Measurements from ENCODE around the gene CAB39L.

DNA sequence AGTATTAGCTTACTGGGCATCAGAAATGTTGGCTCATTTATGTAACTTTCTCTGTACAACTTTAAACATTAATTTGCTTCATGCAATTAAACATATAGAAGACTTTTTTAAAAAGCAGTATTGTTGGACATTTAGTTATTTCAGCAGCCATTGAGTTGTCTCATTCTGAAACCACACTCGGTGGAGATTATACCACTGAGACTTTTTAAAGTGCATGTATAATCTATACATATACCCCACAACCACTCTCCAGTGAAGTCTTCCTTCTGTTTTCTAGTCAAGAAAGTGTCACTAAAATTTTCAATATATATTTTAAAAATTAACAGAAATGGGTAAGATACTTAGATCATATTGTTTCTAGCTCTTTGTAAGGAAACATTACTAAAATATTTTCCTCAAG, 15.7 kb upstream of the CAB39L start:
- TF ChIP-seq CTCF (IDR thresholded peaks at IDR 0.05) (no peak), POLR2A (IDR thresholded peaks at IDR 0.05; ENCODE audit: low read length) (no peak), HDAC2 (IDR thresholded peaks at IDR 0.05) (no peak), CEBPB (IDR thresholded peaks at IDR 0.05) (no peak), RAD21 (conservative IDR thresholded peaks at IDR 0.05 in 1 of 2, IDR thresholded peaks at IDR 0.05 in 1 of 2) (no peak), CBX8 (IDR thresholded peaks at IDR 0.05) (no peak), BHLHE40 (IDR thresholded peaks at IDR 0.05; ENCODE audit: low read depth, low read length) (no peak), RCOR1 (IDR thresholded peaks at IDR 0.05; ENCODE audit: low read depth, low read length) (no peak), EHMT2 (IDR thresholded peaks at IDR 0.05; ENCODE audit: low read depth) (no peak), JUNB (IDR thresholded peaks at IDR 0.05) (no peak), RARB (CRISPR knock-in tag; IDR thresholded peaks at IDR 0.05) (no peak), MYC (IDR thresholded peaks at IDR 0.05; ENCODE audit: borderline replicate concordance, low read length) (no peak)
- TF ChIP-seq, protein P1, sequence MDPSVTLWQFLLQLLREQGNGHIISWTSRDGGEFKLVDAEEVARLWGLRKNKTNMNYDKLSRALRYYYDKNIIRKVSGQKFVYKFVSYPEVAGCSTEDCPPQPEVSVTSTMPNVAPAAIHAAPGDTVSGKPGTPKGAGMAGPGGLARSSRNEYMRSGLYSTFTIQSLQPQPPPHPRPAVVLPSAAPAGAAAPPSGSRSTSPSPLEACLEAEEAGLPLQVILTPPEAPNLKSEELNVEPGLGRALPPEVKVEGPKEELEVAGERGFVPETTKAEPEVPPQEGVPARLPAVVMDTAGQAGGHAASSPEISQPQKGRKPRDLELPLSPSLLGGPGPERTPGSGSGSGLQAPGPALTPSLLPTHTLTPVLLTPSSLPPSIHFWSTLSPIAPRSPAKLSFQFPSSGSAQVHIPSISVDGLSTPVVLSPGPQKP (IDR thresholded peaks at IDR 0.05; ENCODE audit: low read depth, low read length): no peak
- TF ChIP-seq, protein P2, sequence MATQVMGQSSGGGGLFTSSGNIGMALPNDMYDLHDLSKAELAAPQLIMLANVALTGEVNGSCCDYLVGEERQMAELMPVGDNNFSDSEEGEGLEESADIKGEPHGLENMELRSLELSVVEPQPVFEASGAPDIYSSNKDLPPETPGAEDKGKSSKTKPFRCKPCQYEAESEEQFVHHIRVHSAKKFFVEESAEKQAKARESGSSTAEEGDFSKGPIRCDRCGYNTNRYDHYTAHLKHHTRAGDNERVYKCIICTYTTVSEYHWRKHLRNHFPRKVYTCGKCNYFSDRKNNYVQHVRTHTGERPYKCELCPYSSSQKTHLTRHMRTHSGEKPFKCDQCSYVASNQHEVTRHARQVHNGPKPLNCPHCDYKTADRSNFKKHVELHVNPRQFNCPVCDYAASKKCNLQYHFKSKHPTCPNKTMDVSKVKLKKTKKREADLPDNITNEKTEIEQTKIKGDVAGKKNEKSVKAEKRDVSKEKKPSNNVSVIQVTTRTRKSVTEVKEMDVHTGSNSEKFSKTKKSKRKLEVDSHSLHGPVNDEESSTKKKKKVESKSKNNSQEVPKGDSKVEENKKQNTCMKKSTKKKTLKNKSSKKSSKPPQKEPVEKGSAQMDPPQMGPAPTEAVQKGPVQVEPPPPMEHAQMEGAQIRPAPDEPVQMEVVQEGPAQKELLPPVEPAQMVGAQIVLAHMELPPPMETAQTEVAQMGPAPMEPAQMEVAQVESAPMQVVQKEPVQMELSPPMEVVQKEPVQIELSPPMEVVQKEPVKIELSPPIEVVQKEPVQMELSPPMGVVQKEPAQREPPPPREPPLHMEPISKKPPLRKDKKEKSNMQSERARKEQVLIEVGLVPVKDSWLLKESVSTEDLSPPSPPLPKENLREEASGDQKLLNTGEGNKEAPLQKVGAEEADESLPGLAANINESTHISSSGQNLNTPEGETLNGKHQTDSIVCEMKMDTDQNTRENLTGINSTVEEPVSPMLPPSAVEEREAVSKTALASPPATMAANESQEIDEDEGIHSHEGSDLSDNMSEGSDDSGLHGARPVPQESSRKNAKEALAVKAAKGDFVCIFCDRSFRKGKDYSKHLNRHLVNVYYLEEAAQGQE (IDR thresholded peaks at IDR 0.05): no peak
